ENCODE data around the gene SLIT1. TPM values are rescaled to one million over a fixed set of nuclear protein-coding genes. Genes with fewer than 3 reads are reported as not detected.

Gene SLIT1
- total RNA-seq, 1 experiment from 2014 or later = not detected

GRCh38 chr10:97168645-97169044 lies 17.1 kb downstream of the SLIT1 start:
- Mint-ChIP-seq H3K9me3 (ENCODE audit: unreplicated experiment) (no peaks in the 10 kb centered on the region), H3K36me3 (ENCODE audit: insufficient read depth, unreplicated experiment) (no peaks in the 10 kb centered on the region), H3K4me3 (ENCODE audit: unreplicated experiment) (no peak overlapping the region), H3K27ac (ENCODE audit: low read depth, unreplicated experiment) (no peak overlapping the region), H3K27me3 (ENCODE audit: insufficient read depth, unreplicated experiment) (peaks cover 35% of the 10 kb centered on the region), H3K4me1 (ENCODE audit: insufficient read depth, unreplicated experiment) (no peaks in the 10 kb centered on the region)
- TF ChIP-seq, protein P1, sequence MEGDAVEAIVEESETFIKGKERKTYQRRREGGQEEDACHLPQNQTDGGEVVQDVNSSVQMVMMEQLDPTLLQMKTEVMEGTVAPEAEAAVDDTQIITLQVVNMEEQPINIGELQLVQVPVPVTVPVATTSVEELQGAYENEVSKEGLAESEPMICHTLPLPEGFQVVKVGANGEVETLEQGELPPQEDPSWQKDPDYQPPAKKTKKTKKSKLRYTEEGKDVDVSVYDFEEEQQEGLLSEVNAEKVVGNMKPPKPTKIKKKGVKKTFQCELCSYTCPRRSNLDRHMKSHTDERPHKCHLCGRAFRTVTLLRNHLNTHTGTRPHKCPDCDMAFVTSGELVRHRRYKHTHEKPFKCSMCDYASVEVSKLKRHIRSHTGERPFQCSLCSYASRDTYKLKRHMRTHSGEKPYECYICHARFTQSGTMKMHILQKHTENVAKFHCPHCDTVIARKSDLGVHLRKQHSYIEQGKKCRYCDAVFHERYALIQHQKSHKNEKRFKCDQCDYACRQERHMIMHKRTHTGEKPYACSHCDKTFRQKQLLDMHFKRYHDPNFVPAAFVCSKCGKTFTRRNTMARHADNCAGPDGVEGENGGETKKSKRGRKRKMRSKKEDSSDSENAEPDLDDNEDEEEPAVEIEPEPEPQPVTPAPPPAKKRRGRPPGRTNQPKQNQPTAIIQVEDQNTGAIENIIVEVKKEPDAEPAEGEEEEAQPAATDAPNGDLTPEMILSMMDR (IDR thresholded peaks at IDR 0.05; ENCODE audit: unreplicated experiment) = no peak
- CTCF ChIA-PET = no interaction called here
- POLR2A ChIA-PET = no interaction called here
- DNase-seq (ENCODE audit: unreplicated experiment) = no peak
- intact Hi-C loops (cut with micrococcal nuclease) = no loop called here
- no TSS peak for BruUV-seq (replicated peaks)

GRCh38 chr10:97165499-97165898 lies 20.3 kb downstream of the SLIT1 start:
- H3K27me3 Mint-ChIP-seq (ENCODE audit: insufficient read depth, unreplicated experiment) = peaks cover 17% of the 10 kb centered on the region
- no peaks in the 10 kb centered on the region for H3K9me3 Mint-ChIP-seq (ENCODE audit: unreplicated experiment)
- CTCF ChIA-PET = interaction anchor here (1.4 kb wide), 1 partner anchor 31 kb away, joined by 4 read pairs; no protein-coding TSS in a partner anchor
- no peaks in the 10 kb centered on the region for H3K4me1 Mint-ChIP-seq (ENCODE audit: insufficient read depth, unreplicated experiment)
- TF ChIP-seq, protein P1 (IDR thresholded peaks at IDR 0.05; ENCODE audit: unreplicated experiment) = no peak
- no peaks in the 10 kb centered on the region for H3K36me3 Mint-ChIP-seq (ENCODE audit: insufficient read depth, unreplicated experiment)
- no TSS peak for BruUV-seq (replicated peaks)
- H3K4me3 Mint-ChIP-seq (ENCODE audit: unreplicated experiment) = no peak overlapping the region
- no peak for DNase-seq (ENCODE audit: unreplicated experiment)
- no peak overlapping the region for H3K27ac Mint-ChIP-seq (ENCODE audit: low read depth, unreplicated experiment)
- POLR2A ChIA-PET = interaction anchor here (0.6 kb wide), 1 partner anchor 13 kb away, joined by 4 read pairs; no protein-coding TSS in a partner anchor
- intact Hi-C loops (cut with micrococcal nuclease) = no loop called here

- POLR2A ChIA-PET = no interaction called here
- DNase-seq (ENCODE audit: unreplicated experiment) = no peak
- H3K4me1 Mint-ChIP-seq (ENCODE audit: insufficient read depth, unreplicated experiment) = no peaks in the 10 kb centered on the region
- no peaks in the 10 kb centered on the region for H3K36me3 Mint-ChIP-seq (ENCODE audit: insufficient read depth, unreplicated experiment)
- BruUV-seq (replicated peaks) = no TSS peak
- intact Hi-C loops (cut with micrococcal nuclease) = no loop called here
- no peak overlapping the region for H3K27ac Mint-ChIP-seq (ENCODE audit: low read depth, unreplicated experiment)
- CTCF ChIA-PET = no interaction called here
- no peaks in the 10 kb centered on the region for H3K9me3 Mint-ChIP-seq (ENCODE audit: unreplicated experiment)
- H3K27me3 Mint-ChIP-seq (ENCODE audit: insufficient read depth, unreplicated experiment) = peaks cover 18% of the 10 kb centered on the region
- no peak overlapping the region for H3K4me3 Mint-ChIP-seq (ENCODE audit: unreplicated experiment)
- TF ChIP-seq, protein P1 (IDR thresholded peaks at IDR 0.05; ENCODE audit: unreplicated experiment) = no peak
These were observed 21.8 kb downstream of the SLIT1 start for GRCh38 chr10:97163781-97164501.

DNA sequence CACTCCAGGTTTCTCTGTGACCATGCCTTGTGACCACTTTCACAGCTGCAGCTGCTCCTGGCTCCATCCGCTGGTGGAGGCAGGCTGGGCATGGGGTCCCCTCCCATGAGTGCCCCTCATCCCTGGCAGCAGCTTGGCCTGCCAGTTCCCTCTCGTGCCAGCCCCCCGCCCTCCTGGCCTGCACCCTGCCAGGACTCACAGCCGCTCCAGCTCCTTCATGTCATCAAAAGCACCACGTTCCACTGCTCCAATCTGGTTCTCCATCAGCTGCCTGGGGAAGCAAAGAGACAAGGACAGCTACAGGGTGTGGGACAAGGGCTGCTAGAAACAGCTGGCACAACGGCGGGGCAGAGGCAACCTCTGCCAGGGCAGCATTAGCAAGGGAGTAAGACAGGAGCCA lies 22.6 kb downstream of the SLIT1 start:
- CTCF ChIA-PET = no interaction called here

More for the DNA sequence above, 22.6 kb downstream of the SLIT1 start:
- H3K4me3 Mint-ChIP-seq (ENCODE audit: unreplicated experiment) = no peak overlapping the region
- H3K4me1 Mint-ChIP-seq (ENCODE audit: insufficient read depth, unreplicated experiment) = no peaks in the 10 kb centered on the region
- H3K27me3 Mint-ChIP-seq (ENCODE audit: insufficient read depth, unreplicated experiment) = peaks cover 12% of the 10 kb centered on the region
- BruUV-seq (replicated peaks) = no TSS peak
- DNase-seq (ENCODE audit: unreplicated experiment) = no peak
- H3K27ac Mint-ChIP-seq (ENCODE audit: low read depth, unreplicated experiment) = no peak overlapping the region
- TF ChIP-seq, protein P1 (IDR thresholded peaks at IDR 0.05; ENCODE audit: unreplicated experiment) = no peak
- no peaks in the 10 kb centered on the region for H3K9me3 Mint-ChIP-seq (ENCODE audit: unreplicated experiment)
- POLR2A ChIA-PET = no interaction called here
- intact Hi-C loops (cut with micrococcal nuclease) = no loop called here
- H3K36me3 Mint-ChIP-seq (ENCODE audit: insufficient read depth, unreplicated experiment) = no peaks in the 10 kb centered on the region

All from MCF 10A (cell line).